Coronary artery (tissue), 2 donors: ENCODE measurements around the gene GTF2IRD1.

Experiments used
- DNase-seq: peaks from one replicate; pipeline ENCODE4 v3.0.0-alpha.2; 2017; ENCODE audit warnings: low spot score
- H3K27ac ChIP-seq, 2 donors: fragments of 200-600 bp; sonication (generic); one replicate each; pipeline ENCODE4 v1.5.1; 2016 to 2019
- H3K4me3 ChIP-seq: fragments of 200-600 bp; sonication (generic); 2 replicates; pipeline ENCODE4 v1.5.1; 2016; ENCODE audit warnings: mild to moderate bottlenecking, moderate library complexity
- CTCF ChIP-seq: fragments of 200-600 bp; sonication (generic); IDR thresholded peaks from one replicate; pipeline ENCODE4 v1.5.1; 2019; ENCODE audit warnings: antibody characterized with exemption

The GTF2IRD1 gene, protein sequence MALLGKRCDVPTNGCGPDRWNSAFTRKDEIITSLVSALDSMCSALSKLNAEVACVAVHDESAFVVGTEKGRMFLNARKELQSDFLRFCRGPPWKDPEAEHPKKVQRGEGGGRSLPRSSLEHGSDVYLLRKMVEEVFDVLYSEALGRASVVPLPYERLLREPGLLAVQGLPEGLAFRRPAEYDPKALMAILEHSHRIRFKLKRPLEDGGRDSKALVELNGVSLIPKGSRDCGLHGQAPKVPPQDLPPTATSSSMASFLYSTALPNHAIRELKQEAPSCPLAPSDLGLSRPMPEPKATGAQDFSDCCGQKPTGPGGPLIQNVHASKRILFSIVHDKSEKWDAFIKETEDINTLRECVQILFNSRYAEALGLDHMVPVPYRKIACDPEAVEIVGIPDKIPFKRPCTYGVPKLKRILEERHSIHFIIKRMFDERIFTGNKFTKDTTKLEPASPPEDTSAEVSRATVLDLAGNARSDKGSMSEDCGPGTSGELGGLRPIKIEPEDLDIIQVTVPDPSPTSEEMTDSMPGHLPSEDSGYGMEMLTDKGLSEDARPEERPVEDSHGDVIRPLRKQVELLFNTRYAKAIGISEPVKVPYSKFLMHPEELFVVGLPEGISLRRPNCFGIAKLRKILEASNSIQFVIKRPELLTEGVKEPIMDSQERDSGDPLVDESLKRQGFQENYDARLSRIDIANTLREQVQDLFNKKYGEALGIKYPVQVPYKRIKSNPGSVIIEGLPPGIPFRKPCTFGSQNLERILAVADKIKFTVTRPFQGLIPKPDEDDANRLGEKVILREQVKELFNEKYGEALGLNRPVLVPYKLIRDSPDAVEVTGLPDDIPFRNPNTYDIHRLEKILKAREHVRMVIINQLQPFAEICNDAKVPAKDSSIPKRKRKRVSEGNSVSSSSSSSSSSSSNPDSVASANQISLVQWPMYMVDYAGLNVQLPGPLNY

DNA sequence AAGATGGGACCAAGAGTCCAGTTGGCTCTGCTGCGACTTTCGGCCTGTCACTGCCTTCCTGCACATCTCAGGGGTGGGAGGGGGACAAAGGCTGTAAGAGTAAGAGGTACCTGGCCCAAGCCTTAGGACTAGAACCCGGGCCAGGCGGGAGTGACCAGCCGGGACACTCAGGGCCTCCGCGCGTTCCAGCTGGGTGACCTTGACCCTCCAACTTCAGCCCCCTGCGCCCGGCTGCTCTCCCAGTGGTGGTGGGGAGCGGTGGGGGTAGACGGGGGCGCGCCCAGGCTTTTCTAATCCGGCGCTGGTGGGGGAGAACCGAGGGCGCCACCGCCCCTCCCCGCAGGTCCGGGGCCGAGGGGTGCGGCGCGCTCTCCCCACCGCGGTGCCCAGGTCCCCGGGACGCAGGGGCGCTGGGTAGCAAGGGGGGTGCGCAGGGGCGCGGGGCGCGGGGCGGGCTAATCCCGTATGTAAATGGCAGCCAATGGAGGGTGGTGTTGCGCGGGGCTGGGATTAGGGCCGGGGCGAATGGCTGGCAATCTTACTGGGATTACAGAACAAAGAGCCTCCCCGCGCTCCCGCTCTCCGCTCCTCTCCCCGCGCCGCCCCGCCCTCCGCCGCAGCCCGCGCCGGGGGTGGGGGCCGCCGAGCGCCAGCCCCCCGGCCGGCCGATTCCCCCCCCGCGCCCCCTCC, at the start of gene GTF2IRD1:
TSS of gene GTF2IRD1 (plus strand) at position 585 of the 690 bp plus-strand sequence. CDS start 54,175 bp downstream, outside the sequence.
- Histone ChIP-seq H3K4me3 (peak within 1 kb of the TSS; percentile 94), H3K27ac (peak within 1 kb of the TSS; percentile 76 to 79)
- no peak for DNase-seq
- no peak for TF ChIP-seq CTCF

DNA sequence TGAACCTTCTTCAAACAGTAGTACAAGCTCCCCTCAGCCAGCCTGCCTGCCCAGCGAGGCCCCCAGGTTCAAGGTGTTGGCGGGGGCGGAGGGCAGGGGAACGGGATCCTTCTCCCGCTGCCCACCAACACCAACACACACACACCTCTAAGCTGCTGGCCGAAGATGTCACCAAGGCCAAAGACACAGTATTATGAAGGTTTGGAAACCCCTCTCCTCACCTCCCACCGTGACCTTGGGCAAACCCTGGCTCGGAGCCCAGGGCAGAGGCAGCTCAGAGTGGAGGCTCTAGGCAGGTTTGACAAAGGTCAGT, 49.4 kb upstream of the GTF2IRD1 start:
- DNase-seq: no peak

GRCh38 chr7:74404741-74405140, 49.0 kb upstream of the GTF2IRD1 start:
- peak; percentile 55 for DNase-seq
- no peak overlapping the region for H3K27ac ChIP-seq
- H3K4me3 ChIP-seq: no peak overlapping the region
- no peak for TF ChIP-seq CTCF

More for the DNA sequence above, 49.4 kb upstream of the GTF2IRD1 start:
- TF ChIP-seq CTCF: no peak
- no peak overlapping the region for H3K27ac ChIP-seq
- no peak overlapping the region for H3K4me3 ChIP-seq

- Histone ChIP-seq H3K4me3 (no peak overlapping the region), H3K27ac (no peak overlapping the region)
- no peak for TF ChIP-seq CTCF
- DNase-seq: peak; percentile 62
Measured at GRCh38 chr7:74405191-74405898, 48.4 kb upstream of the GTF2IRD1 start.

- no peak for TF ChIP-seq CTCF
- Histone ChIP-seq H3K4me3 (no peak overlapping the region), H3K27ac (no peak overlapping the region)
- peak; percentile 72 for DNase-seq
Measured at GRCh38 chr7:74405899-74406512, 47.7 kb upstream of the GTF2IRD1 start.

GRCh38 chr7:74407958-74408357, 45.7 kb upstream of the GTF2IRD1 start:
- TF ChIP-seq CTCF: no peak
- Histone ChIP-seq H3K4me3 (no peak overlapping the region), H3K27ac (no peak overlapping the region)
- DNase-seq: no peak
